Measurements from ENCODE around the gene ANO5. TPM values are rescaled to one million over a fixed set of nuclear protein-coding genes. Genes with fewer than 3 reads are reported as not detected.

ANO5 gene
- total RNA-seq, 1 donor from 2014 or later = not detected

GRCh38 chr11:22203281-22203680 lies 10.4 kb downstream of the ANO5 start:
- H3K4me1 ChIP-seq = no peaks in the 10 kb centered on the region
- no peaks in the 10 kb centered on the region for H3K9me3 ChIP-seq
- intact Hi-C loops (cut with DNase I) = no loop called here
- TF ChIP-seq, protein P1, sequence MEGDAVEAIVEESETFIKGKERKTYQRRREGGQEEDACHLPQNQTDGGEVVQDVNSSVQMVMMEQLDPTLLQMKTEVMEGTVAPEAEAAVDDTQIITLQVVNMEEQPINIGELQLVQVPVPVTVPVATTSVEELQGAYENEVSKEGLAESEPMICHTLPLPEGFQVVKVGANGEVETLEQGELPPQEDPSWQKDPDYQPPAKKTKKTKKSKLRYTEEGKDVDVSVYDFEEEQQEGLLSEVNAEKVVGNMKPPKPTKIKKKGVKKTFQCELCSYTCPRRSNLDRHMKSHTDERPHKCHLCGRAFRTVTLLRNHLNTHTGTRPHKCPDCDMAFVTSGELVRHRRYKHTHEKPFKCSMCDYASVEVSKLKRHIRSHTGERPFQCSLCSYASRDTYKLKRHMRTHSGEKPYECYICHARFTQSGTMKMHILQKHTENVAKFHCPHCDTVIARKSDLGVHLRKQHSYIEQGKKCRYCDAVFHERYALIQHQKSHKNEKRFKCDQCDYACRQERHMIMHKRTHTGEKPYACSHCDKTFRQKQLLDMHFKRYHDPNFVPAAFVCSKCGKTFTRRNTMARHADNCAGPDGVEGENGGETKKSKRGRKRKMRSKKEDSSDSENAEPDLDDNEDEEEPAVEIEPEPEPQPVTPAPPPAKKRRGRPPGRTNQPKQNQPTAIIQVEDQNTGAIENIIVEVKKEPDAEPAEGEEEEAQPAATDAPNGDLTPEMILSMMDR (IDR thresholded peaks at IDR 0.05) = no peak
- H3K36me3 ChIP-seq = no peaks in the 10 kb centered on the region
- H3K27me3 ChIP-seq = no peaks in the 10 kb centered on the region
- no peak overlapping the region for H3K4me3 ChIP-seq
- no peak for DNase-seq (ENCODE audit: low spot score in 2 of 2)
- no peak overlapping the region for H3K27ac ChIP-seq

- TF ChIP-seq, protein P1 (IDR thresholded peaks at IDR 0.05) = no peak
- no peak for DNase-seq (ENCODE audit: low spot score in 2 of 2)
- intact Hi-C loops (cut with DNase I) = no loop called here
- Histone ChIP-seq H3K27me3 (no peaks in the 10 kb centered on the region), H3K9me3 (no peaks in the 10 kb centered on the region), H3K4me1 (no peaks in the 10 kb centered on the region), H3K27ac (no peak overlapping the region), H3K4me3 (no peak overlapping the region), H3K36me3 (no peaks in the 10 kb centered on the region)
Measured at GRCh38 chr11:22207162-22207561, 14.3 kb downstream of the ANO5 start.

- no peak overlapping the region for H3K27ac ChIP-seq
- no peak for DNase-seq (ENCODE audit: low spot score in 2 of 2)
- no peaks in the 10 kb centered on the region for H3K27me3 ChIP-seq
- no peaks in the 10 kb centered on the region for H3K9me3 ChIP-seq
- H3K4me3 ChIP-seq = no peak overlapping the region
- TF ChIP-seq, protein P1 (IDR thresholded peaks at IDR 0.05) = no peak
- H3K4me1 ChIP-seq = no peaks in the 10 kb centered on the region
- intact Hi-C loops (cut with DNase I) = no loop called here
- H3K36me3 ChIP-seq = no peaks in the 10 kb centered on the region
Measured at GRCh38 chr11:22208151-22208858, 15.4 kb downstream of the ANO5 start.

GRCh38 chr11:22216940-22217339 lies 24.1 kb downstream of the ANO5 start:
- no peaks in the 10 kb centered on the region for H3K36me3 ChIP-seq
- no peaks in the 10 kb centered on the region for H3K4me1 ChIP-seq
- no peaks in the 10 kb centered on the region for H3K27me3 ChIP-seq
- intact Hi-C loops (cut with DNase I) = no loop called here
- H3K4me3 ChIP-seq = no peak overlapping the region
- no peak for DNase-seq (ENCODE audit: low spot score in 2 of 2)
- H3K9me3 ChIP-seq = no peaks in the 10 kb centered on the region
- TF ChIP-seq, protein P1 (IDR thresholded peaks at IDR 0.05) = no peak
- no peak overlapping the region for H3K27ac ChIP-seq

- Histone ChIP-seq H3K27ac (no peak overlapping the region), H3K9me3 (no peaks in the 10 kb centered on the region), H3K36me3 (no peaks in the 10 kb centered on the region), H3K27me3 (no peaks in the 10 kb centered on the region), H3K4me3 (no peak overlapping the region), H3K4me1 (no peaks in the 10 kb centered on the region)
- TF ChIP-seq, protein P1 (IDR thresholded peaks at IDR 0.05) = no peak
- intact Hi-C loops (cut with DNase I) = no loop called here
- no peak for DNase-seq (ENCODE audit: low spot score in 2 of 2)
Measured at GRCh38 chr11:22221143-22221542, 28.3 kb downstream of the ANO5 start.

- H3K27me3 ChIP-seq = no peaks in the 10 kb centered on the region
- no peaks in the 10 kb centered on the region for H3K9me3 ChIP-seq
- H3K36me3 ChIP-seq = no peaks in the 10 kb centered on the region
- DNase-seq (ENCODE audit: low spot score in 2 of 2) = no peak
- H3K27ac ChIP-seq = no peak overlapping the region
- intact Hi-C loops (cut with DNase I) = no loop called here
- TF ChIP-seq, protein P1 (IDR thresholded peaks at IDR 0.05) = no peak
- no peaks in the 10 kb centered on the region for H3K4me1 ChIP-seq
- H3K4me3 ChIP-seq = no peak overlapping the region
Measured at GRCh38 chr11:22225190-22225589, 32.3 kb downstream of the ANO5 start.
